Fibroblast of lung (primary cell): ENCODE data around the gene TMEM266. TPM values are rescaled to one million over a fixed set of nuclear protein-coding genes. Genes with fewer than 3 reads are reported as not detected.

Experiments
- DNase-seq, 2 donors: peaks; one replicate each; pipeline versions ENCODE4 v3.0.0 to v3.0.0-alpha.2; 2010; ENCODE audit warnings: low read depth in 2 of 2
- H2AFZ ChIP-seq: 2 replicates; pipeline ENCODE4 v1.5.1; 2012; ENCODE audit warnings: low read length, control low read depth, inconsistent platforms
- H3K27ac ChIP-seq: 2 replicates; pipeline ENCODE4 v1.5.1; 2011; ENCODE audit warnings: low read length, control low read depth; ENCODE audit not compliant: insufficient read depth
- H3K27me3 ChIP-seq: 2 replicates; pipeline ENCODE4 v1.5.1; 2011; ENCODE audit warnings: mild to moderate bottlenecking, low read length; ENCODE audit not compliant: control insufficient read depth, insufficient read depth
- H3K36me3 ChIP-seq: 2 replicates; pipeline ENCODE4 v1.5.1; 2011; ENCODE audit warnings: low read length; ENCODE audit not compliant: control insufficient read depth, insufficient read depth
- H3K4me1 ChIP-seq: 2 replicates; pipeline ENCODE4 v1.5.1; 2011; ENCODE audit warnings: low read length; ENCODE audit not compliant: control insufficient read depth, insufficient read depth; ENCODE audit errors: extremely low read depth
- H3K4me2 ChIP-seq: 2 replicates; pipeline ENCODE4 v1.5.1; 2011; ENCODE audit warnings: low read length, control low read depth; ENCODE audit not compliant: insufficient read depth; ENCODE audit errors: extremely low read depth
- H3K4me3 ChIP-seq, 4 experiments: fragments of 200-600 bp in 1 of 4; sonication (generic) in 1 of 4; replicated peaks in 1 of 4; 2 replicates each; pipeline ENCODE4 v1.5.1; 2011 to 2016; ENCODE audit warnings: low read length in 4 of 4, low read depth in 3 of 4, mild to moderate bottlenecking in 3 of 4, control low read depth in 2 of 4, inconsistent platforms in 1 of 4, mixed read lengths in 1 of 4; ENCODE audit not compliant: insufficient read depth in 1 of 4; ENCODE audit errors: control extremely low read depth in 1 of 4
- H3K79me2 ChIP-seq: 2 replicates; pipeline ENCODE4 v1.5.1; 2012; ENCODE audit warnings: mild to moderate bottlenecking, low read length, inconsistent platforms; ENCODE audit not compliant: control insufficient read depth, insufficient read depth
- H3K9ac ChIP-seq: 2 replicates; pipeline ENCODE4 v1.5.1; 2011; ENCODE audit warnings: mild to moderate bottlenecking, low read length, control low read depth; ENCODE audit not compliant: insufficient read depth
- H3K9me3 ChIP-seq: 2 replicates; pipeline ENCODE4 v1.5.1; 2012; ENCODE audit warnings: low read depth, low read length; ENCODE audit not compliant: control insufficient read depth, insufficient read depth
- H4K20me1 ChIP-seq: 2 replicates; pipeline ENCODE4 v1.5.1; 2011; ENCODE audit warnings: low read length; ENCODE audit not compliant: control insufficient read depth, insufficient read depth; ENCODE audit errors: extremely low read depth
- EZH2 ChIP-seq: IDR thresholded peaks from 2 replicates; pipeline ENCODE4 v1.5.1; 2012; ENCODE audit warnings: low read length, control low read depth, mild to moderate bottlenecking; ENCODE audit errors: missing control alignments
- polyA plus RNA-seq, 2 donors: library from polyadenylated mRNA; depleted of rRNA in 1 of 2; stranded (reverse) in 1 of 2; unstranded in 1 of 2; fragments of >200 nt; gene quantifications; 2 replicates each; pipeline ENCODE4 v1.2.1, GENCODE V29; 2011 to 2012; ENCODE audit warnings: missing spikeins in 1 of 2
- total RNA-seq: library from RNA; depleted of rRNA; stranded (reverse); fragments of >200 nt; gene quantifications from 2 replicates; pipeline ENCODE4 v1.2.1, GENCODE V29; 2014
- TF ChIP-seq, protein P1 (sequence below), 2 donors: IDR thresholded peaks in 1 of 2; conservative IDR thresholded peaks in 1 of 2; 1 replicate in 1 of 2; 2 replicates in 1 of 2; pipeline ENCODE4 v1.5.1; 2011 to 2012; ENCODE audit warnings: low read length in 2 of 2, control low read depth in 1 of 2, inconsistent platforms in 1 of 2, low read depth in 1 of 2, mild to moderate bottlenecking in 1 of 2

TMEM266 gene
- total and polyA plus RNA-seq, 2 donors (not counting 1 experiment from before 2014, with no cell fraction given), result 0.09 to 0.33 TPM

DNA sequence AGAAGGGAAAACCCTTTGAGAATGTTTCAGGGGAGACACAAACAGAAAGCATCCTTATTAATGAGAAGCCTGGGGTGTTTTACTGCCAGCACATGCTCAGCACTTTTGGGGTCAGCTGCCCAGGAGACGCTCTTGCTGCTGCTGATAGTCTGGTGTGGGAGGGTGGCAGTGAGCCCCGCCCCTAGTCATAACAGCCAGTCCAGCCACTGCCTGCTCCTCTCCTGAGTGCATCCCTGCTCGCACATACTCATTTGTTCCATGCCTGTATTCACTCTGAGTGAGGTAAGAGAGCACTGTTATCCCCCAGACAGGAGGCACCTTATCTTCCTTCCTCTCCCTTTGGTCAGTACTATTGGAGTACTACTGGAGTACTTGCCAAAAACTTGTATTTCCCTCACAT lies 150.2 kb downstream of the TMEM266 start:
- no peak overlapping the region for H2AFZ ChIP-seq
- no peak for DNase-seq

DNA sequence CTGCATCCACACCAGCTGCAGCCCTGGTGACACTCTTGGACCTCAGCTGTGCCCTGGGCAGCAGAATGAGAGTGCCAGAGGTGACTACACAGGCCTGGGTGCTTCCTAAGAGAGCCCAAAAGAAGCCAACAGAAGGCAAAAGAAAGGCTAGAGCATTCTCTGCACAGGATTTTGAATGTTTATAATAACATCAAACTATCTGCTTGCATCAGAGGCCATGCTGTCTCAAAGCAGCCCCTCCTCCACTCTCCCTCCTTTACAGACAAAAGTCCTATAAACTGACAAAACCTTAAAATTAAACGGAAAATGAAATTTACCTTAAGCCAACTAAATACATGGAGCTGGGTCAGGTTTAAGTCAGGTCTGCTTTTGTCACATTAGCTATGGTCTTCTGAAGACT lies 155.8 kb downstream of the TMEM266 start:
- TF ChIP-seq EZH2, result no peak
- TF ChIP-seq, protein P1, sequence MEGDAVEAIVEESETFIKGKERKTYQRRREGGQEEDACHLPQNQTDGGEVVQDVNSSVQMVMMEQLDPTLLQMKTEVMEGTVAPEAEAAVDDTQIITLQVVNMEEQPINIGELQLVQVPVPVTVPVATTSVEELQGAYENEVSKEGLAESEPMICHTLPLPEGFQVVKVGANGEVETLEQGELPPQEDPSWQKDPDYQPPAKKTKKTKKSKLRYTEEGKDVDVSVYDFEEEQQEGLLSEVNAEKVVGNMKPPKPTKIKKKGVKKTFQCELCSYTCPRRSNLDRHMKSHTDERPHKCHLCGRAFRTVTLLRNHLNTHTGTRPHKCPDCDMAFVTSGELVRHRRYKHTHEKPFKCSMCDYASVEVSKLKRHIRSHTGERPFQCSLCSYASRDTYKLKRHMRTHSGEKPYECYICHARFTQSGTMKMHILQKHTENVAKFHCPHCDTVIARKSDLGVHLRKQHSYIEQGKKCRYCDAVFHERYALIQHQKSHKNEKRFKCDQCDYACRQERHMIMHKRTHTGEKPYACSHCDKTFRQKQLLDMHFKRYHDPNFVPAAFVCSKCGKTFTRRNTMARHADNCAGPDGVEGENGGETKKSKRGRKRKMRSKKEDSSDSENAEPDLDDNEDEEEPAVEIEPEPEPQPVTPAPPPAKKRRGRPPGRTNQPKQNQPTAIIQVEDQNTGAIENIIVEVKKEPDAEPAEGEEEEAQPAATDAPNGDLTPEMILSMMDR (conservative IDR thresholded peaks at IDR 0.05 in 1 of 2, IDR thresholded peaks at IDR 0.05 in 1 of 2; ENCODE audit: low read depth in 1 of 2, low read length in 2 of 2), result no peak
- peak in 1 of 2 donors; percentile 16 for DNase-seq

More for the DNA sequence above, 150.2 kb downstream of the TMEM266 start:
- H3K9ac ChIP-seq, result no peak overlapping the region
- peaks cover 2% of the 10 kb centered on the region for H3K36me3 ChIP-seq
- no peak overlapping the region for H3K4me2 ChIP-seq
- H3K4me1 ChIP-seq, result no peaks in the 10 kb centered on the region
- no peak for TF ChIP-seq EZH2
- TF ChIP-seq, protein P1 (conservative IDR thresholded peaks at IDR 0.05 in 1 of 2, IDR thresholded peaks at IDR 0.05 in 1 of 2; ENCODE audit: low read depth in 1 of 2, low read length in 2 of 2), result no peak
- no peak overlapping the region for H3K27ac ChIP-seq
- no peaks in the 10 kb centered on the region for H3K27me3 ChIP-seq
- no peaks in the 10 kb centered on the region for H3K9me3 ChIP-seq
- no peaks in the 10 kb centered on the region for H3K79me2 ChIP-seq
- H4K20me1 ChIP-seq, result no peaks in the 10 kb centered on the region
- no peak overlapping the region for H3K4me3 ChIP-seq

GRCh38 chr15:76217029-76217881 lies 157.5 kb downstream of the TMEM266 start:
- H3K9ac ChIP-seq, result no peak overlapping the region
- no peaks in the 10 kb centered on the region for H3K36me3 ChIP-seq
- no peak for TF ChIP-seq EZH2
- TF ChIP-seq, protein P1 (conservative IDR thresholded peaks at IDR 0.05 in 1 of 2, IDR thresholded peaks at IDR 0.05 in 1 of 2; ENCODE audit: low read depth in 1 of 2, low read length in 2 of 2), result no peak
- peaks cover 2% of the 10 kb centered on the region for H3K4me1 ChIP-seq
- no peaks in the 10 kb centered on the region for H3K79me2 ChIP-seq
- H3K9me3 ChIP-seq, result no peaks in the 10 kb centered on the region
- DNase-seq, result peak; percentile 18 to 86
- no peaks in the 10 kb centered on the region for H3K27me3 ChIP-seq
- H3K4me3 ChIP-seq, result no peak overlapping the region
- H3K4me2 ChIP-seq, result no peak overlapping the region
- no peak overlapping the region for H2AFZ ChIP-seq
- H3K27ac ChIP-seq, result no peak overlapping the region
- H4K20me1 ChIP-seq, result no peaks in the 10 kb centered on the region

More for the DNA sequence above, 155.8 kb downstream of the TMEM266 start:
- H3K79me2 ChIP-seq, result no peaks in the 10 kb centered on the region
- H3K36me3 ChIP-seq, result peaks cover 2% of the 10 kb centered on the region
- H3K9ac ChIP-seq, result no peak overlapping the region
- no peak overlapping the region for H3K4me3 ChIP-seq
- no peak overlapping the region for H3K27ac ChIP-seq
- no peak overlapping the region for H3K4me2 ChIP-seq
- no peaks in the 10 kb centered on the region for H3K9me3 ChIP-seq
- H3K27me3 ChIP-seq, result no peaks in the 10 kb centered on the region
- H2AFZ ChIP-seq, result no peak overlapping the region
- H4K20me1 ChIP-seq, result no peaks in the 10 kb centered on the region
- peaks cover 2% of the 10 kb centered on the region for H3K4me1 ChIP-seq
